Fibroblast of skin of left quadriceps (primary cell): Measurements from ENCODE around the gene GINS1.

Experiments
- DNase-seq, 2 experiments: peaks; one replicate each; pipeline ENCODE4 v3.0.0-alpha.2; 2013; ENCODE audit warnings: low read depth in 2 of 2

GINS1 gene

DNA sequence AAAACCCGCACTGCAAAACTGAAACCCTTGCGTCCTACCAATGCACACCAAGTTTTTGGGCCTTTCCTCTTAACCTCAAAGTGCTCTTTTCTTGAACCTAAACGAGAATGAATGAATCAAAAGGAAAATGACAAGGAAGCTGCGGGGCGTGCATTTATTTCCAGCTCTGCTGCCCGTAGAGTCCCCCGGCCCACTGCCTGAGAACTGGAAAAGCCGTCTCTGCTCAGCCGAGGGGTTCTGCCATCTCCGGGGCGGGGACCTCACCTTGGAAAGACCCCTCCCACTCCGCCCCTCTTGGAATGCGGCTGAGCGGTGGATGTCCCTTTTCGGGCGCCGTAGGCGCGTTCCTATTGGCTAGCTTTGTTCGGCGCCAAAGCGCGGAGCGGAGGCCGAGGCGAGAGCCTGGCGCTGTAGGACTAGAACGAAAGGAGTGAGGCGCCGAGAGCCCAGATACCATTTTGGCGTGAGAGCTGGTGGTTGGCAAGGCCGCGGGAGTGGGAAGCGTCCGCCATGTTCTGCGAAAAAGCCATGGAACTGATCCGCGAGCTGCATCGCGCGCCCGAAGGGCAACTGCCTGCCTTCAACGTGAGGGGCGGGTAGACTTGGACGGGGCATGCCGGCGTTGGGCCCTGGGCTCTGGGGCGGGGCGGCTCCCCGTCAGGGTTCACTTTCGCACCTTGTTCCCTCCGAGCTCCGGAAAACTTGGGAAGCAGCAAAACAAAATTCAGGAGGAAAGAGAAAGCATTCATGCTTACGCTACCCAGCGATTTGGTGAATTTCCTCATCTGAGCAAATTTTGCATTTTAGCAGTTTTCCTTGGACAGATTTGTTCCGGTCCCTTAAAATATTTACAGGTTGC, at the start of gene GINS1:
GINS1 (plus strand) TSS at position 363 of the 859 bp plus-strand sequence; CDS start at position 511, 148 bp downstream.
- peak; percentile 73 to 76 for DNase-seq

GRCh38 chr20:25360631-25361286, 46.7 kb upstream of the GINS1 start:
- peak in 1 of 2 experiments; percentile 4 for DNase-seq

GRCh38 chr20:25361287-25361683, 46.2 kb upstream of the GINS1 start:
- DNase-seq, result peak in 1 of 2 experiments; percentile 5

- no peak for DNase-seq
These were observed 43.2 kb upstream of the GINS1 start for GRCh38 chr20:25364180-25364788.

DNA sequence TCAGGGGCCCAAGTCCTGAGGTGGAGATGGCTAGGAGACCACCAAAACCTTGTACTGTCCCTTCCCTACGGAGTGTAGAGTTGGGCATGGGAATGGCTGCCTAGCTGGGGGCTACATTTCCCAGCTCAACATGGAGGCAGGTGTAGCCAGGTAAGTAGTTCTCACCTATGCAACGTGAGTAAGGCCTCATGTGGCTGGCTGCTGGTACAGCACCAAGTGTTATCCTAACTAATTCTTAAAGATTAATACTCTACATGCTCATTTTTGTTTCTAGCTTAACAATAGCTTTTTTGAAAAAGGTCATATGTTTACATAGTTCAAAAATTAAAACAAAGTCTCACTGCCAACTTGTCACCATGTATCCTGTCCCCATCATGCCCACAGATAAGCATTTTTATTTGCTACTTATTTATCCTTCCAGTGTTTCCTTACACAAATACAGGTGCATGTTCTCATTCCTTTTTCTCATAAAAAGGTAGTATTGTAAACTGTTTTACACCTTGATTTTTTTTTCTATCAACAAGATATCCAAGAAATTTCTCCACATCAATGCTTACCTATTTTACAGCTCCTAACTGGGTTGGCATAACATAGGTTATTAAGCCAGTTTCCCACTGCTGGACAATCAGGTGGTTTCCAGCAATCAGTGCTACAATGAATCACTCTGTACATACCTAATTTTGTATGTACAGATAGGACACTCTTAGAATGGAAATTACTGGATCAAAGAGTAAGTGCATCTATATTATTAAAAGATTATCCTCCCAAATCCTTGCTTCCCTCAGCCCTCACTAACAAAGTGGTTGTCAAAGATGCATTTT, 42.4 kb upstream of the GINS1 start:
- DNase-seq, result no peak

DNA sequence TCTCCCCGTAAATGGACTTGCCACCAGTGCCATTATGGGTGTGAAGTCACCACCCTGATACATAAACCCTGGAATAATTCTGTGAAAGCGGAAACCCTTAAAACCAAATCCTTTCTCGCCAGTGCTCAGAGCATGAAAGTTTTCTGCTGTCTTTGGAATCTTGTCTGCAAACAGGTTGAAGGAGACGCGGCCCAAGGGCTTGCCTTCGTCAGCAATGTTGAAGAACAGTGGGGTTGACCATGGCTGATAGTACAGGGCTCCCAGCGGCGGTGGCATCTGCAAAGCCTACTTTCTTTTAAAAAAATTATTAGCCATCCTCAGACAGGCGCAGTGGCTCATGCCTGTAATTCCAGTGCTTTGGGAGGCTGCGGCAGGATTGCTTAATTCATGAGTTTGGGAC, 38.9 kb upstream of the GINS1 start:
- no peak for DNase-seq

- no peak for DNase-seq
These were observed 38.5 kb upstream of the GINS1 start for GRCh38 chr20:25368976-25369375.

DNA sequence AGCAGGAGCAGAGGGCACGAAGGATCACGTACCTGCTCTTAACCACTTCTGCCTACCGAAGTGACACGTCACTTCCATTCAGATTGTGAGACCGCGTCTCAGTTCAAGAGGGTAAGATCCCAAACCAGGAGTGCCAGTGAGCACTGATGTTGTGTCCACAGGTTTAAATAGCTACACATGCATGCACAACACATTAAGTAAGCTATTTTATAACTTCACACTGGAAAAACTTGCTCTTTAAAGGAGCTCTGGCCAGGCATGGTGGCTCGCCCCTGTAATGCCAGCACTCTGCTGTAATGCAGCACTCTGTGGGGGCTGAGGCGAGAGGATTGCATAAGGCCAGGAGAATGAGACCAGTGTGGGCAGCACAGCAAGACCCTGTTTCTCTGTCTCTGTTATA, 37.9 kb upstream of the GINS1 start:
- no peak for DNase-seq

GRCh38 chr20:25369971-25370370, 37.5 kb upstream of the GINS1 start:
- DNase-seq, result no peak

DNA sequence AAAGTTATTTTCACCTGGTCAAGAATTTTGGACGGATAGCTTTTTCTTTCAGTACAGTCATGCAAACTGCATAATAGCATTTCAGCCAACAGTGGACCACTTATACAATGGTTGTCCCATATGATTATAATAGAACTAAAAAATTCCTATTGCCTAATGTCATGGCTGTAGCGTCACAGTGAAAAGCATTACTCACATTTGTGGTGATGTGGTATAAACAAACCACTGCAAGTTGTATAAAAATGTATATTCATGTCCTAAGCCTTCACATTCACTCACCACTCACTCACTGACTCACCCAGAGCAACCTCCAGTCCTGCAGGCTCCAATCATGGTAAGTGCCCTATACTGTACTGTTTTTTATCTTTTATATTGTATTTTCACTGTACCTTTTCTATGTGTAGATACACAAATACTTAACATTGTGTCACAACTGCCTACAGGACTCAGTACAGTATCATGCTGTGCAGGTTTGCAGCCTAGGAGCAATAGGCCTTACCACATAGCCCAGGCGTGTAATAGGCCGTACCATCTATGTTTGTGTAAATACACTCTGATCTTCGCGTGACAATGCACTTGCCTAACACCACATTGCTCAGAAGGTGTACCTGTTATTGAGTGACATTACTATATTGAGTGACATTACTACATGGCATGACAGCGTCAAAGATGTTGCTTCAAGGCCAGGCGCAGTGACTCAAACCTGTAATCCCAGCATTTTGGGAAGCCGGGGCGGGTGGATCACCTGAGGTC, 34.7 kb upstream of the GINS1 start:
- DNase-seq, result peak; percentile 73 to 75

- DNase-seq, result no peak
These were observed 32.6 kb upstream of the GINS1 start for GRCh38 chr20:25374842-25375241.

DNA sequence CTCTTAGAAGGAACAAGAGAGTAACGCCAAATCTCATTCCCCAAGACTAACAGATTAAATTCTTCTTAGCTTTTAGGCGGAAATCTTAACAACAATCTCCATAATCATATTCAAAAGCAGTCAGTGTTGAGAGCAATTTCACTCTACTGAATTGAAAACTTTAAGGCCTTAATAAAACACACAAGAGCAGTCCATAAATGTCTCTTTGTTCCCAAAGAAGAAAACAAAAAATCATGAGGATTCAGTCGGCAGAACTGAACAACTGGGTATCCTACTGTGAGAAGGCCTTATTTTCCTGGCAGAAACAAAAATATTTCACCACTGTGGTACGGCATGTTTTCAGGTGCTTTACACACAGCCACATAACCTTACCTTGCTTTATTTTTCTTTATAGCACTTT, 31.2 kb upstream of the GINS1 start:
- DNase-seq, result no peak

DNA sequence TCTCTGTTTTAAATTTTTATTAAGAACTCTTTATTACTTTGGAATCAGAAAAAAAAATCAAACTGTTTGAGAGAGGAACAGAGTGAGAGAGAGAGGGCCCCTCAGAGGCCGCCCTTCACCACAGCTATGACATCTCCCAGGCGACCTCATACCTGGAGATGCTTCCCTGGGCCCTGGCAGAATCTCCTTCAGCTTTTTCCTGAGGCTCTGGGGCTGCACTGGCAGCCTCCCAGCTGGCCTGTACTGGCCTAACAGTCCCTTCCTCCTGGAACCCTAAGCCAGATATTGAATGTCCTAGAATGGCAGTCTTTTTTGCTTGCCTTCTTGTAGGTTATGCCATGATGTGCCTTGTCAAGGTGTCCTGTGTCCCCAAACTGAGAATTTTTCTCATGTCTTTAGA, 30.6 kb upstream of the GINS1 start:
- DNase-seq, result no peak

DNA sequence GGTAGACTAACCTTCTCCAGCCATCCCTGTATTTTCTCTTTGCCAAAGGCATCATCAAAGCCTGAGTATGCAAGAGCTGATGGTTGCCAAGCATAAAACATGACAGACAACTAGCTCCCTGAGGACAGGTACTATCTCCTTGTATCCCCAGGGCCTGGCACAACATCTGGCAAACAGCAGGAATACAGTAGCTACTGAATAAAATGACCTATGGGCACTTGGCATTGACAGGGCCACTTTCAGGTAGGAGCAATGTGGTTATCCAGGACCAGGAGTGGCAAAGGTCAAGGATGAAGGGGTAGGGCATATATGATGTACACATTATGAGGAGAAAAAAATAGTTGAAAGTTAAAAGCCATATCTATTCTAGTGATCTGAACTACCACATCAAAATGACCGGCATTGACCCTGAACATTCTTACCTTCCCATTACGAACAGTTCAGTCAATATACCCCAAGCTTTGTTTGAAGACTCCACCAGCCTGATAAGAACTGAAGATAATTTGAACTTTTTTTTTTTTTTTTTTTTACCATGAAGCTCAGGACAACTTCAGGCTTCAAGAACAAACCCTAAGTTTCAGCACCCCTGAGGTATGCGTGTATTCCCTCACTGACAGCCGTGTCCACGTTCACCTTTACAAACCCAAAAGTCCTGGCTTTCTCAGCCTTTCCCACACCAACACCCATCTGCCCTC, 29.1 kb upstream of the GINS1 start:
- no peak for DNase-seq

- DNase-seq, result no peak
These were observed 28.4 kb upstream of the GINS1 start for GRCh38 chr20:25378884-25379733.

DNA sequence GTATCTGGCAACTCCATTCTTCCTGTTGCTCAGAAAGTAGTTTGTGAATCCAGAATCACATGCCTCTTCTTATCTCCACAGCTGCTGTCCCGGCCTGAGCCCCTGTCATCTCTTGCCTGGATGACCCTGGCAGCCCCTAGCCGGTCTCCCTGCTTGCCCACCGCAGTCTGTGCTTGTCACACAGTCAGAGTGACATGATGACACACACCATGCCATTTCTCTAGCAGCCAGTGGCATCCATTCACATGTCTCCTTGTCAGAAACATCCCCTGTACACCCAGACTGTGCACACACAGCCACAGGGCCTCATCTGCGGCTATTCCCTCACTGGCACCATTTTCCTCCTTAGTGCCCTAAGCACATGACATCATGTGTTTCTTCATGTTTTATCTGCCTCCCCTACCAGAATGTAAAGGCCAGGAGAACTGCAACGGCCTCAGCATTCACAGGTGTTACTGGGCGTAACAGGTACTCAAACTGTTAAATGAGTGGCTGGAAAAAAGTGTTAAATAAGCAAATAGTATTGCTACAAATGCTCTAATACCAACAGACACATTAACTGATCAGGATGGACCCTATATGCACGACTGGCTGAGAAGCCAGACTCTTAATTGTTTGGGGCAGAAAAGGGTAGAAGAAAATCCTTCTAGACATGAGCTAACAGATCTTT, 26.4 kb upstream of the GINS1 start:
- no peak for DNase-seq

DNA sequence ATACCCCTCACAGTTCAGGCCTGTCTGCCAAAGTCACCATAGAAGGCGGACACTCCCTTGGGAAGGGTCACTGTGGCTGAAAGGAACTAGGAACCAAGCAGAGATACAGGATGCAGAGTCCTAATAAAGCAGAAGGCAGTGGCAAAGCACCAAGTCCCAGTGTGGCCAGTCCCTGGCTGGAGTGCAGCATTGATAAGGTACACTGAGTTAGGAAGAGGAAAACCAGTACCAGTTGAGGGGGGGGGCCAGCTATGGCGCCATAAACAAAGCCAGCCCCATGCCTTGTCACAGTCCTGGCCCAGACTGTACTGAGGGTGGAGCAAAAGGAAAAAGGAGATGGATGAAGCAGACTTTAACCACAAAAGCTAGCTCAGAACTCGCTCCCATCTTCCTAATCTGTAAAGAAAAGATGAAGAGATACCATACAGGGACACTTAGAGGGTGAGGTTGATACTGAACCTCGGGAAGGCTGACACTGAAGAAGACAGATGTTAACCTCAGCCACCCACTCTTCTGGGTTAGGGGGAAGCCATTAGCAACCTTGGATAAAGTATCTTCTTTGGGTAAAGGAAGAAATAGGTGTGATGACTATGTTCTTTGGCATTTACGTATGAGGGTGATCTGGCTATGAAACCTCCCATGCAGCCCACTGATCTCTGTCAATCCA, 24.6 kb upstream of the GINS1 start:
- DNase-seq, result no peak

GRCh38 chr20:25389401-25389857, 18.0 kb upstream of the GINS1 start:
- no peak for DNase-seq
